Upper lobe of right lung (tissue), 1 donor: ENCODE results near the gene PYGO2. TPM values are rescaled to one million over a fixed set of nuclear protein-coding genes. Genes with fewer than 3 reads are reported as not detected.
"Not testable (repeated sequence)": the region's sequence is repeated elsewhere in the genome, so short reads cannot be mapped to it uniquely, and the experiment has no call there.

Source experiments
- ATAC-seq: fragments of 200-7000 bp; cut with Tn5 transposase; one replicate; pipeline ENCODE4 v1.9.1; 2020; ENCODE audit warnings: mild to moderate bottlenecking, moderate library complexity
- DNase-seq: peaks from one replicate; pipeline ENCODE4 v3.0.0-alpha.2; 2020
- H3K27ac ChIP-seq: fragments of 200-600 bp; one replicate; pipeline ENCODE4 v1.8.0; 2022
- H3K27me3 ChIP-seq: fragments of 200-600 bp; one replicate; pipeline ENCODE4 v1.8.0; 2022; ENCODE audit warnings: mild to moderate bottlenecking
- H3K36me3 ChIP-seq: fragments of 200-600 bp; one replicate; pipeline ENCODE4 v1.8.0; 2022
- H3K4me1 ChIP-seq: fragments of 200-600 bp; one replicate; pipeline ENCODE4 v1.8.0; 2022
- H3K4me3 ChIP-seq: fragments of 200-600 bp; one replicate; pipeline ENCODE4 v1.8.0; 2022; ENCODE audit warnings: mild to moderate bottlenecking
- H3K9me3 ChIP-seq: fragments of 200-600 bp; one replicate; pipeline ENCODE4 v1.8.0; 2022
- CTCF ChIP-seq: fragments of 200-600 bp; IDR thresholded peaks from one replicate; pipeline ENCODE4 v1.8.0; 2022; ENCODE audit warnings: antibody characterized with exemption
- intact Hi-C: fragments of 100-400 bp; cut with DNase I; formaldehyde crosslinking; loops from one replicate; pipeline ENCODE4 v1.11.0; 2022
- total RNA-seq: library from RNA; stranded (reverse); fragmentation: NEBNext Ultra II Directional; extraction: Animal tissue kit (Norgen Biotek cat#: 25700); gene quantifications from one replicate; pipeline ENCODE4 v1.2.1, GENCODE V29; 2021
- donor health status: DM: no; HTN: yes; CAD: no; lungs with severe emphysema.

Gene PYGO2
- total RNA-seq, 1 donor from 2014 or later = 27.0 TPM

DNA sequence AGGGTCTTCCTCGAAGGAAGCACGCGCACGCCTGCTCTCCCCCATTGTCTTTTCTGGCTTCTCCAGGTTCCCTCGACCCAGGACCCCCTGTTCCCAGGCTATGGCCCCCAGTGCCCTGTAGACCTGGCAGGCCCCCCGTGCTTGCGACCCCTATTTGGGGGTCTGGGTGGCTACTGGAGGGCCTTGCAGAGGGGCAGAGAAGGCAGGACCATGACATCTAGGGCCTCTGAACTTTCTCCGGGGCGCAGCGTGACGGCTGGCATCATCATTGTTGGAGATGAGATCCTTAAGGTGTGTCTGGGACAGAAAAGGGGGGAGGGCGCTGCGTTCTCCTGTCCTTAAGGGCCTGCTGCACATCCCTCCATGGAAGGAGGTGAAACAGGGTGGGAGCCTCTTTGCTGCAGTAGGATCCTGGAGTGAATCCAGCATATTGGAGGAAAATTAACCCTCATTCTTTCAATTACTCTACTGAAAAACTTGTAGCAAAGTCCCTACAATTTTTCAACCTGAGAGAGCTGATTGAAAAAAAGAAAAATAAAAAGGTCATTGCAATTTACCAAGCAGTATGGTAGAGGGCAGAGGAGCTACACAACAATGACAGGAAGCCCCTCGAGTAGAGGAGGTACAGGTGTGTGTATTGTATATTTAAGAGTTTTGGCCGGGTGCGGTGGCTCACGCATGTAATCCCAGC is 22.3 kb upstream of the PYGO2 start:
- Histone ChIP-seq H3K27me3 (no peaks in the 10 kb centered on the region), H3K4me1 (peaks cover 16% of the 10 kb centered on the region), H3K9me3 (no peaks in the 10 kb centered on the region), H3K4me3 (peak overlapping the region; percentile 92), H3K36me3 (peaks cover 8% of the 10 kb centered on the region), H3K27ac (peak overlapping the region; percentile 55)
- DNase-seq = peak; percentile 58
- intact Hi-C loops = no loop called here
- no peak for ATAC-seq
- TF ChIP-seq CTCF = no peak

DNA sequence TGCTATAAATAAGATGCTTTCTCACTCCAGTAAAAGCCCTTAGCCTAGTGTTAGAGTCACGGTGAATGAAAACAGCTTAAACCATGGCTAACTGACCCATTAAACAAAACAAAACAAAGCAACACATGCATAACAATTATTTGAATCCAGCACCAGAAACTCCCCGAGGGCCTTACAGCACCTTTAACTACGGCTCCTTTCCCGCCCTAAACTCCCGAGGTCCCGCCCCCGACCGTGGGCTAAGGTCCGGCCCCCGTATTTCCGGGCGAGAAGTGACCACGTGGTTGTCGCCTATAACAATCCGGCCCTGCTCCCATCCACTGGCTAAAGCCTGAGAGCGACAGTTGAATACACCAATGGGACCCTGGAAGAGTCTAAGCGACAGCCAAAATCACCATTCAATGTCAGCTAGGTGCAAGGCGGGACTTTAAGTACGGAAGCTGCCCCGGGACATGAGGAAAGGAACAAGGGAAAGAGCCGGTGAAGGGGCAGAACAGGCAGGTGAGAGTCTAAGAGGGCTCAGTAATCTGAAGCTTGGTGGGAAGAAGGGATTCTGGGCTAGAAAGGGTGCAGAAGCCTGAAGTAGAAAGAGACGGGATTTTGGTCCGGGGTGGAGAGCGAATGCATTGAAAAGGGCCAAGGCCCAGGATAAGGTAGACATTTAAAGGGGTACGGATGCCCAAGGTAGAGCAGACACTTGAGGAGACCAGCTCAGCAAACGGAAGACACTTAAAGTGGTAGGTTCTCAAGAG is 21.5 kb upstream of the PYGO2 start, which contains the start of gene FLAD1:
TSS of gene FLAD1 (plus strand) at position 448 of the 752 bp plus-strand sequence. CDS start 351 bp downstream, outside the sequence.
- peak; percentile 96 for DNase-seq
- peak; percentile 100 for ATAC-seq
- Histone ChIP-seq H3K27me3 (no peaks in the 10 kb centered on the region), H3K9me3 (no peaks in the 10 kb centered on the region), H3K27ac (peak within 1 kb of the TSS; percentile 55), H3K36me3 (peaks cover 6% of the 10 kb centered on the region), H3K4me1 (peaks cover 16% of the 10 kb centered on the region), H3K4me3 (peak within 1 kb of the TSS; percentile 92)
- intact Hi-C loops = no loop called here
- no peak for TF ChIP-seq CTCF

DNA sequence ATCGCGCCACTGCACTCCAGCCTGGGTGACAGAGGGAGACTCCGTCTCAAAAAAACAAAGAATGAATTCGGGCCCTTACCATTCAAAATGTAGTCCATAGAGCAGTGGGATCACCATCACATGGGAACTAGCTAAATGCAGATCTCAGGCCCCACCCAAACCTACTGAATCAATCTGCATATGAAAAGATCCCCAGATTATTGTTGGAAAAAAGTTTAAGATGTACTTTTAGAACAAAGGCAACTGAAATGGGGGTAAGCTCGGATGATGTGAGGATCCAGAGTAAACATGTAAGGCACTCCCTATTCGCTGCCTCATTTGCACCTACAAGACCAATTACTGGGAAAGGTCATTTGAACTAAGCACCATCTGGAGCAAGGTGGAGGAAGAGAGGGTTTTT is 20.8 kb upstream of the PYGO2 start:
- no peak for ATAC-seq
- intact Hi-C loops = no loop called here
- TF ChIP-seq CTCF = no peak
- Histone ChIP-seq H3K27ac (no peak overlapping the region), H3K36me3 (peaks cover 5% of the 10 kb centered on the region), H3K4me1 (peaks cover 13% of the 10 kb centered on the region), H3K9me3 (no peaks in the 10 kb centered on the region), H3K27me3 (no peaks in the 10 kb centered on the region), H3K4me3 (peak overlapping the region; percentile 92)
- DNase-seq = no peak

- Histone ChIP-seq H3K36me3 (peaks cover 5% of the 10 kb centered on the region), H3K4me3 (no peak overlapping the region), H3K4me1 (peaks cover 10% of the 10 kb centered on the region), H3K27ac (no peak overlapping the region), H3K27me3 (no peaks in the 10 kb centered on the region), H3K9me3 (no peaks in the 10 kb centered on the region)
- intact Hi-C loops = no loop called here
- no peak for TF ChIP-seq CTCF
- DNase-seq (no peak), ATAC-seq (no peak)
Observed at GRCh38 chr1:154978360-154978759, 16.8 kb upstream of the PYGO2 start.

GRCh38 chr1:154977762-154978161 is 16.2 kb upstream of the PYGO2 start:
- H3K36me3 ChIP-seq, H3K9me3 ChIP-seq, DNase-seq, H3K27ac ChIP-seq, ATAC-seq, H3K27me3 ChIP-seq, intact Hi-C loops, H3K4me3 ChIP-seq: not testable (repeated sequence)
- H3K4me1 ChIP-seq = peaks cover 15% of the 10 kb centered on the region

- intact Hi-C loops = no loop called here
- H3K36me3 ChIP-seq = peaks cover 5% of the 10 kb centered on the region
- ATAC-seq (peak; percentile 2), DNase-seq (peak; percentile 84)
- H3K4me3 ChIP-seq = peak overlapping the region; percentile 63
- TF ChIP-seq CTCF = no peak
- peak overlapping the region; percentile 93 for H3K27ac ChIP-seq
- no peaks in the 10 kb centered on the region for H3K9me3 ChIP-seq
- H3K27me3 ChIP-seq = no peaks in the 10 kb centered on the region
- peaks cover 30% of the 10 kb centered on the region for H3K4me1 ChIP-seq
Observed at GRCh38 chr1:154975409-154976059, 14.0 kb upstream of the PYGO2 start.
